Astrocyte of the cerebellum (primary cell): ENCODE measurements around the gene SERPINF2.

ENCODE experiments used
- DNase-seq: peaks from one replicate; pipeline ENCODE4 v3.0.0-alpha.2; 2011; ENCODE audit warnings: low read depth
- H3K4me3 ChIP-seq: 2 replicates; pipeline ENCODE4 v1.5.1; 2011; ENCODE audit warnings: mild to moderate bottlenecking, low read depth, low read length, moderate library complexity
- in situ Hi-C: cut with HindIII; loops from 2 replicates; pipeline ENCODE4 v1.10.0; 2017; ENCODE audit warnings: low sequenced_read_pairs
- TF ChIP-seq, protein P1 (sequence below): IDR thresholded peaks from 2 replicates; pipeline ENCODE4 v1.5.1; 2012; ENCODE audit warnings: low read length, low read depth, moderate library complexity, mild to moderate bottlenecking; ENCODE audit errors: missing control alignments

The SERPINF2 gene

DNA sequence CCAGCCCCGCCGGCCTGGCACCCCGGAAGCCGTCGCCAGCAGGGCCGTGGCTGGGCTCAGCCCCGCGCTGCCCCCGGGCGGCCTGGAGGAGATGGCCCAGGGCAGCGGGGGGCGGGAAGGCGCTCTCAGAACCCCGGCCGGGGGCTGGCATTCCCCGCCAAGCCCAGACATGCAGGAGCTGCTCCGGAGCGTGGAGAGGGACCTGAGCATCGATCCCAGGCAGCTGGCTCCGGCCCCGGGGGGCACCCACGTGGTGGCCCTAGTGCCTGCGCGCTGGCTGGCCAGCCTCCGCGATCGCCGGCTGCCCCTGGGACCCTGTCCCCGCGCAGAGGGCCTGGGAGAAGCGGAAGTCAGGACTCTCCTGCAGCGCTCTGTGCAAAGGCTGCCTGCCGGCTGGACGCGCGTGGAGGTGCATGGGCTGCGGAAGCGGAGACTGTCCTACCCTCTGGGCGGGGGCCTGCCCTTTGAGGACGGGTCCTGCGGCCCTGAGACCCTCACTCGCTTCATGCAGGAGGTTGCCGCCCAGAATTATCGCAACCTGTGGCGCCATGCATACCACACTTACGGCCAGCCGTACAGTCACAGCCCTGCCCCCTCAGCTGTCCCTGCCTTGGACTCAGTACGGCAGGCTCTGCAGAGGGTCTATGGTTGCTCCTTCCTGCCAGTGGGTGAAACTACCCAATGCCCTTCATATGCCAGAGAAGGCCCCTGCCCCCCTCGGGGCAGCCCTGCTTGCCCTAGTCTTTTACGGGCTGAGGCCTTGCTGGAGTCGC, 17.6 kb upstream of the SERPINF2 start:
- in situ Hi-C loops: no loop called here
- TF ChIP-seq, protein P1, sequence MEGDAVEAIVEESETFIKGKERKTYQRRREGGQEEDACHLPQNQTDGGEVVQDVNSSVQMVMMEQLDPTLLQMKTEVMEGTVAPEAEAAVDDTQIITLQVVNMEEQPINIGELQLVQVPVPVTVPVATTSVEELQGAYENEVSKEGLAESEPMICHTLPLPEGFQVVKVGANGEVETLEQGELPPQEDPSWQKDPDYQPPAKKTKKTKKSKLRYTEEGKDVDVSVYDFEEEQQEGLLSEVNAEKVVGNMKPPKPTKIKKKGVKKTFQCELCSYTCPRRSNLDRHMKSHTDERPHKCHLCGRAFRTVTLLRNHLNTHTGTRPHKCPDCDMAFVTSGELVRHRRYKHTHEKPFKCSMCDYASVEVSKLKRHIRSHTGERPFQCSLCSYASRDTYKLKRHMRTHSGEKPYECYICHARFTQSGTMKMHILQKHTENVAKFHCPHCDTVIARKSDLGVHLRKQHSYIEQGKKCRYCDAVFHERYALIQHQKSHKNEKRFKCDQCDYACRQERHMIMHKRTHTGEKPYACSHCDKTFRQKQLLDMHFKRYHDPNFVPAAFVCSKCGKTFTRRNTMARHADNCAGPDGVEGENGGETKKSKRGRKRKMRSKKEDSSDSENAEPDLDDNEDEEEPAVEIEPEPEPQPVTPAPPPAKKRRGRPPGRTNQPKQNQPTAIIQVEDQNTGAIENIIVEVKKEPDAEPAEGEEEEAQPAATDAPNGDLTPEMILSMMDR: no peak

DNA sequence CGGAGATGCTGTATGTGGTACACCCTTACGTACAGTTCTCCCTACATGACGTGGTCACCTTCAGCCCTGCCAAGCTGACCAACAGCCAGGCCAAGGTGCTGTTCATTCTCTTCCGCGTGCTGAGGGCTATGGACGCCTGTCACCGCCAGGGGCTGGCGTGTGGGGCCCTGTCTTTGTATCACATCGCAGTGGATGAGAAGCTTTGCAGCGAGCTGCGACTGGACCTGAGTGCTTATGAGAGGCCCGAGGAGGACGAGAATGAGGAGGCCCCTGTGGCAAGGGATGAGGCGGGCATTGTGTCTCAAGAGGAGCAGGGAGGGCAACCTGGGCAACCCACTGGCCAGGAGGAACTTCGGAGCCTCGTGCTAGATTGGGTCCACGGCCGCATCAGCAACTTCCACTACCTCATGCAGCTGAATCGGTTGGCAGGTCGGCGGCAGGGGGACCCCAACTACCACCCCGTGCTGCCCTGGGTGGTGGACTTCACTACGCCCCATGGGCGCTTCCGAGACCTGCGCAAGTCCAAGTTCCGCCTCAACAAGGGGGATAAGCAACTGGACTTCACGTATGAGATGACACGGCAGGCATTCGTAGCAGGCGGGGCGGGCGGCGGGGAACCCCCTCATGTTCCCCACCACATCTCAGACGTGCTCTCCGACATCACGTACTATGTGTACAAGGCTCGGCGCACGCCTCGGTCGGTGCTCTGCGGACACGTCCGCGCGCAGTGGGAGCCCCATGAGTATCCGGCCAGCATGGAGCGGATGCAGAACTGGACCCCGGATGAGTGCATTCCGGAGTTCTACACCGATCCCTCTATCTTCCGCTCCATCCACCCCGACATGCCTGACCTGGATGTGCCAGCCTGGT, 16.8 kb upstream of the SERPINF2 start:
- DNase-seq: no peak
- TF ChIP-seq, protein P1: no peak
- in situ Hi-C loops: no loop called here
- peak overlapping the region; percentile 57 for H3K4me3 ChIP-seq

More for the DNA sequence above, 17.6 kb upstream of the SERPINF2 start:
- DNase-seq: no peak
- peak overlapping the region; percentile 57 for H3K4me3 ChIP-seq

DNA sequence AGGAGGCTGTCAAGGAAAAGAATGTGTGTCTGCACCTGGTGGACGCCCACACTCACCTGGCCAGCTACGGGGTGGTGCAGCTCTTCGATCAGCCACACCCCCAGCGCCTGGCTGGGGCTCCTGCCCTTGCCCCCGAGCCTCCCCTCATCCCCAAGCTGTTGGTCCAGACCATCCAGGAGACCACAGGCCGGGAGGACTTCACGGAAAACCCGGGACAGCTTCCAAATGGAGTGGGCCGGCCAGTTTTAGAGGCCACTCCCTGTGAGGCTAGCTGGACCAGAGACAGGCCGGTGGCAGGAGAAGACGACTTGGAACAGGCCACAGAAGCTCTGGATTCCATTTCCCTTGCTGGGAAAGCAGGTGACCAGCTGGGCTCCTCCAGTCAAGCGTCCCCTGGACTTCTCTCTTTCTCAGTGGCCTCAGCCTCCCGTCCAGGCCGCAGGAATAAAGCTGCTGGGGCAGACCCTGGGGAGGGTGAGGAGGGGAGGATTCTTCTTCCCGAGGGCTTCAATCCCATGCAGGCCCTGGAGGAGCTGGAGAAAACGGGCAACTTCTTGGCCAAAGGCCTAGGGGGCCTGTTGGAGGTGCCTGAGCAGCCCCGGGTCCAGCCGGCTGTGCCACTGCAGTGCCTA, 15.9 kb upstream of the SERPINF2 start:
- no peak overlapping the region for H3K4me3 ChIP-seq
- in situ Hi-C loops: no loop called here
- TF ChIP-seq, protein P1: no peak
- DNase-seq: no peak

DNA sequence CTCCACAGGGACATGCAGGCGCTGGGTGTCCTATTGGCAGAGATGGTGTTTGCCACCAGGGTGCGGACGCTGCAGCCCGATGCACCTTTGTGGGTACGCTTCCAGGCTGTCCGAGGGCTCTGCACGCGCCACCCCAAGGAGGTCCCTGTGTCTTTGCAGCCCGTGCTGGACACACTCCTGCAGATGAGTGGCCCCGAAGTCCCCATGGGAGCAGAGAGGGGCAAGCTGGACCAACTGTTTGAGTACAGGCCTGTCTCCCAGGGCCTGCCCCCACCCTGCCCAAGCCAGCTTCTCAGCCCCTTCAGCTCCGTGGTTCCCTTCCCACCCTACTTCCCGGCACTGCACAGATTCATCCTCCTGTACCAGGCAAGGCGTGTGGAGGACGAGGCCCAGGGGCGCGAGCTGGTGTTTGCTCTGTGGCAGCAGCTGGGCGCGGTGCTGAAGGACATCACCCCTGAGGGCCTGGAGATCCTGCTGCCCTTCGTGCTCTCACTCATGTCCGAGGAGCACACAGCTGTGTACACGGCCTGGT, 15.3 kb upstream of the SERPINF2 start:
- no peak for DNase-seq
- in situ Hi-C loops: no loop called here
- H3K4me3 ChIP-seq: no peak overlapping the region
- TF ChIP-seq, protein P1: no peak

DNA sequence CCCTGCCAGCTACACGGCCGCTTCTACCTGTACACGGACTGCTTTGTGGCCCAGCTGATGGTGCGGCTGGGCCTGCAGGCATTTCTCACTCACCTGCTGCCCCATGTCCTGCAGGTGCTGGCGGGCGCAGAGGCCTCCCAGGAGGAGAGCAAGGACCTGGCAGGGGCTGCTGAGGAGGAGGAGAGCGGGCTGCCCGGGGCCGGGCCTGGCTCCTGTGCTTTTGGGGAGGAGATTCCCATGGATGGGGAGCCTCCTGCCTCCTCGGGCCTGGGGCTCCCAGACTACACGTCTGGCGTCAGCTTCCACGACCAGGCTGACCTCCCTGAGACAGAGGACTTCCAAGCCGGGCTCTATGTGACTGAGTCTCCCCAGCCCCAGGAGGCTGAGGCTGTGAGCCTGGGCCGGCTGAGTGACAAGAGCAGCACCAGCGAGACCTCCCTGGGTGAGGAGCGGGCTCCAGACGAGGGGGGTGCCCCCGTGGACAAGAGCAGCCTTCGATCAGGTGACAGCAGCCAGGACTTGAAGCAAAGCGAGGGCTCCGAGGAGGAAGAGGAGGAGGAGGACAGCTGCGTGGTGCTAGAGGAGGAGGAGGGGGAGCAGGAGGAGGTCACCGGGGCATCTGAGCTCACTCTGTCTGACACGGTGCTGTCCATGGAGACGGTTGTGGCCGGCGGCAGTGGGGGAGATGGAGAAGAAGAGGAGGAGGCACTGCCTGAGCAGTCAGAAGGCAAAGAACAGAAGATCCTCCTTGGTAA, 14.6 kb upstream of the SERPINF2 start:
- no peak overlapping the region for H3K4me3 ChIP-seq
- TF ChIP-seq, protein P1: no peak
- in situ Hi-C loops: no loop called here
- no peak for DNase-seq
